K562 (cell line): Measurements from ENCODE around the gene SCAP. TPM values are rescaled to one million over a fixed set of nuclear protein-coding genes. Genes with fewer than 3 reads are reported as not detected.

Experiments used
- ASH1L ChIP-seq: fragments of 450-650 bp; IDR thresholded peaks from 2 replicates; pipeline ENCODE4 v1.6.1; 2018; ENCODE audit warnings: borderline replicate concordance, mild to moderate bottlenecking, low read depth; ENCODE audit not compliant: partially characterized antibody
- BRD4 ChIP-seq: fragments of 200-600 bp; sonication (generic); IDR thresholded peaks from 2 replicates; pipeline ENCODE4 v1.6.1; 2017; ENCODE audit warnings: inconsistent platforms
- C11orf30 ChIP-seq: fragments of 450-650 bp; IDR thresholded peaks from 2 replicates; pipeline ENCODE4 v1.6.1; 2016; ENCODE audit warnings: low read depth, mild to moderate bottlenecking
- CCNT2 ChIP-seq: IDR thresholded peaks from 2 replicates; pipeline ENCODE4 v1.6.1; 2011; ENCODE audit warnings: borderline replicate concordance, low read depth, mild to moderate bottlenecking, moderate library complexity, mixed read lengths, low read length; ENCODE audit not compliant: insufficient read length; ENCODE audit errors: extremely low read depth
- FOSL1 ChIP-seq: fragments of 200-800 bp; sonication (Bioruptor generic); conservative IDR thresholded peaks from 2 replicates; pipeline ENCODE4 v1.6.1; 2016; ENCODE audit warnings: missing genetic modification characterization, missing compliant biosample characterization
- GTF2F1 ChIP-seq: IDR thresholded peaks from 2 replicates; pipeline ENCODE4 v1.6.1; 2011; ENCODE audit warnings: low read depth, low read length, improper control_type of control experiment
- POLR2B ChIP-seq: fragments of 450-650 bp; IDR thresholded peaks from 2 replicates; pipeline ENCODE4 v1.6.1; 2018; ENCODE audit warnings: low read depth; ENCODE audit not compliant: partially characterized antibody
- RNF2 ChIP-seq: sonication (generic); IDR thresholded peaks from 2 replicates; pipeline ENCODE4 v1.6.1; 2016
- SOX6 ChIP-seq: fragments of 450-650 bp; IDR thresholded peaks from 2 replicates; pipeline ENCODE4 v1.6.1; 2014; ENCODE audit warnings: mild to moderate bottlenecking
- TFAM ChIP-seq: fragments of 250-450 bp; sonication (Bioruptor Pico); conservative IDR thresholded peaks from 2 replicates; pipeline ENCODE4 v1.5.0; 2021; ENCODE audit warnings: mild to moderate bottlenecking, moderate library complexity
- TRIM24 ChIP-seq, 2 experiments: fragments of 450-650 bp; IDR thresholded peaks; 2 replicates each; pipeline ENCODE4 v1.6.1; 2016
- ZNF224 ChIP-seq: sonication (generic); formaldehyde crosslinking; IDR thresholded peaks from 2 replicates; pipeline ENCODE4 v1.8.0; 2022; ENCODE audit warnings: mild to moderate bottlenecking, missing genetic modification reagents
- ZNF644 ChIP-seq: fragments of 200-800 bp; sonication (Bioruptor generic); IDR thresholded peaks from 2 replicates; pipeline ENCODE4 v1.6.1; 2016; ENCODE audit warnings: low read depth, missing genetic modification characterization, missing compliant biosample characterization
- polyA plus RNA-seq, 8 experiments: library from polyadenylated mRNA; depleted of rRNA in 4 of 8; stranded (reverse) in 5 of 8; unstranded in 3 of 8; fragments of >200 nt; fragmentation: Nextera tagmentation in 2 of 8; fragmentation: Illumina TruSeq in 1 of 8; extraction: Ambion mirVana in 2 of 8; extraction: Trizol in 1 of 8; gene quantifications; 2 replicates each; pipeline versions ENCODE4 v1.2.1 to v1.2.3, GENCODE V29; 2011 to 2014; ENCODE audit warnings: inconsistent platforms in 1 of 8, missing spikeins in 1 of 8
- total RNA-seq, 7 experiments: library from RNA; depleted of rRNA in 6 of 7; stranded (reverse); fragments of >200 nt in 6 of 7; fragmentation: Illumina TruSeq in 2 of 7; extraction: Trizol in 2 of 7; gene quantifications; 2 replicates each; pipeline versions ENCODE4 v1.2.1 to v1.2.3, GENCODE V29; 2011 to 2021; ENCODE audit warnings: low replicate concordance in 1 of 7
- TF ChIP-seq, protein P1 (sequence below): fragments of 150-350 bp; IDR thresholded peaks from 2 replicates; pipeline ENCODE4 v1.6.1; 2014; ENCODE audit warnings: low read depth, mild to moderate bottlenecking, low read length, borderline replicate concordance
- TF ChIP-seq, protein P2 (sequence below): fragments of 450-650 bp; IDR thresholded peaks from 2 replicates; pipeline ENCODE4 v1.7.1; 2018; ENCODE audit warnings: mild to moderate bottlenecking, low read depth; ENCODE audit not compliant: partially characterized antibody
- TF ChIP-seq, protein P3 (sequence below): sonication (generic); formaldehyde crosslinking; IDR thresholded peaks from 2 replicates; pipeline ENCODE4 v1.8.0; 2022; ENCODE audit warnings: mild to moderate bottlenecking, missing genetic modification reagents
- TF ChIP-seq, protein P4 (sequence below): fragments of 450-650 bp; IDR thresholded peaks from 2 replicates; pipeline ENCODE4 v1.6.1; 2016; ENCODE audit warnings: low read depth, mild to moderate bottlenecking, moderate library complexity

Gene SCAP
- total and polyA plus RNA-seq, 9 of the 15 experiments (the other 6 are each of a cell fraction or from before 2014, with no cell fraction given): 2.6 to 104 (median 37.8) TPM

DNA sequence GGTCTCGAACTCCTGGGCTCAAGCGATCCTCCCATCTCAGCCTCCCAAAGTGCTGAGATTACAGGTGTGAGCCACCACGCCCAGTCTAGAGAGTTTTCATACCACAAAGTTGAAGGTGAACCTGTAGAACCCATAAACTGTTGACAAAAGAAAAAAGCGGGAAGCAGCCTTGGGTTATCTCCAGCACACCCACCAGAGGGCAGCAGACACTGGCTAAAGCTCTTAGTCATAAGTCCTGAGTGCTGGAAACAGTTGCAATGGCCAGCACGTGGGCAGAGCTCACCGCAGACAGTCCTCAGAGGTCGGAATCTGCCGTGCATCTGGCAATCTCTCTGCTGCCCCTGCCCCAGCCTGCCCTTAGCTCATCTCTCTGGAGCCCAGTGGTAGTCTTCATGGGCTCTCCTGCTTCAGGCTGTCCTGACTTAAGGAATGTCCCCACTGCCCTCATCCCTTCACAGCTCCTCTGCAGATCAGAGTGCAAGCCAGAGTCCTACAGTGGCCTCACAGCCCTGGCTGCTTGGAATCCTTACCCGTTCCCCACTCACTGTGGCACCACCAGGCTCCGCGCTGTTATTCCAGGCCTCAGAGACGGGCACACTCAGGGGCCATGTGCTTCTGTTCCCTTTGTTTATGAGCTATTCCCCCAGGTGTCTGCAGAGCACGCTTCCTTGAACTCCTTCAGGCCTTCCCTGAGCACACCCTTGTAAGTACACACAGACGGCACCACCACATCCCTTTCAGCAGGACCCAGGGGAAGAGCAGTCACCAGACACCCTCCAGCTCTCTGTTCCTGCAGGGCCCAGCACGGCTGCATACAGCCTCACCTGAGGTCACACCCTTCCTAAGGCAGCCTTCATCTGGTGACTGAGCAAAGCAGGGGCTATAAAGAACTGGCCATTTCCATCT, 46.6 kb upstream of the SCAP start (continued):
- TF ChIP-seq, protein P1, sequence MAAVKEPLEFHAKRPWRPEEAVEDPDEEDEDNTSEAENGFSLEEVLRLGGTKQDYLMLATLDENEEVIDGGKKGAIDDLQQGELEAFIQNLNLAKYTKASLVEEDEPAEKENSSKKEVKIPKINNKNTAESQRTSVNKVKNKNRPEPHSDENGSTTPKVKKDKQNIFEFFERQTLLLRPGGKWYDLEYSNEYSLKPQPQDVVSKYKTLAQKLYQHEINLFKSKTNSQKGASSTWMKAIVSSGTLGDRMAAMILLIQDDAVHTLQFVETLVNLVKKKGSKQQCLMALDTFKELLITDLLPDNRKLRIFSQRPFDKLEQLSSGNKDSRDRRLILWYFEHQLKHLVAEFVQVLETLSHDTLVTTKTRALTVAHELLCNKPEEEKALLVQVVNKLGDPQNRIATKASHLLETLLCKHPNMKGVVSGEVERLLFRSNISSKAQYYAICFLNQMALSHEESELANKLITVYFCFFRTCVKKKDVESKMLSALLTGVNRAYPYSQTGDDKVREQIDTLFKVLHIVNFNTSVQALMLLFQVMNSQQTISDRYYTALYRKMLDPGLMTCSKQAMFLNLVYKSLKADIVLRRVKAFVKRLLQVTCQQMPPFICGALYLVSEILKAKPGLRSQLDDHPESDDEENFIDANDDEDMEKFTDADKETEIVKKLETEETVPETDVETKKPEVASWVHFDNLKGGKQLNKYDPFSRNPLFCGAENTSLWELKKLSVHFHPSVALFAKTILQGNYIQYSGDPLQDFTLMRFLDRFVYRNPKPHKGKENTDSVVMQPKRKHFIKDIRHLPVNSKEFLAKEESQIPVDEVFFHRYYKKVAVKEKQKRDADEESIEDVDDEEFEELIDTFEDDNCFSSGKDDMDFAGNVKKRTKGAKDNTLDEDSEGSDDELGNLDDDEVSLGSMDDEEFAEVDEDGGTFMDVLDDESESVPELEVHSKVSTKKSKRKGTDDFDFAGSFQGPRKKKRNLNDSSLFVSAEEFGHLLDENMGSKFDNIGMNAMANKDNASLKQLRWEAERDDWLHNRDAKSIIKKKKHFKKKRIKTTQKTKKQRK: no peak
- TF ChIP-seq, protein P2, sequence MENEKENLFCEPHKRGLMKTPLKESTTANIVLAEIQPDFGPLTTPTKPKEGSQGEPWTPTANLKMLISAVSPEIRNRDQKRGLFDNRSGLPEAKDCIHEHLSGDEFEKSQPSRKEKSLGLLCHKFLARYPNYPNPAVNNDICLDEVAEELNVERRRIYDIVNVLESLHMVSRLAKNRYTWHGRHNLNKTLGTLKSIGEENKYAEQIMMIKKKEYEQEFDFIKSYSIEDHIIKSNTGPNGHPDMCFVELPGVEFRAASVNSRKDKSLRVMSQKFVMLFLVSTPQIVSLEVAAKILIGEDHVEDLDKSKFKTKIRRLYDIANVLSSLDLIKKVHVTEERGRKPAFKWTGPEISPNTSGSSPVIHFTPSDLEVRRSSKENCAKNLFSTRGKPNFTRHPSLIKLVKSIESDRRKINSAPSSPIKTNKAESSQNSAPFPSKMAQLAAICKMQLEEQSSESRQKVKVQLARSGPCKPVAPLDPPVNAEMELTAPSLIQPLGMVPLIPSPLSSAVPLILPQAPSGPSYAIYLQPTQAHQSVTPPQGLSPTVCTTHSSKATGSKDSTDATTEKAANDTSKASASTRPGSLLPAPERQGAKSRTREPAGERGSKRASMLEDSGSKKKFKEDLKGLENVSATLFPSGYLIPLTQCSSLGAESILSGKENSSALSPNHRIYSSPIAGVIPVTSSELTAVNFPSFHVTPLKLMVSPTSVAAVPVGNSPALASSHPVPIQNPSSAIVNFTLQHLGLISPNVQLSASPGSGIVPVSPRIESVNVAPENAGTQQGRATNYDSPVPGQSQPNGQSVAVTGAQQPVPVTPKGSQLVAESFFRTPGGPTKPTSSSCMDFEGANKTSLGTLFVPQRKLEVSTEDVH: peak; percentile 75
- TF ChIP-seq, protein P3, sequence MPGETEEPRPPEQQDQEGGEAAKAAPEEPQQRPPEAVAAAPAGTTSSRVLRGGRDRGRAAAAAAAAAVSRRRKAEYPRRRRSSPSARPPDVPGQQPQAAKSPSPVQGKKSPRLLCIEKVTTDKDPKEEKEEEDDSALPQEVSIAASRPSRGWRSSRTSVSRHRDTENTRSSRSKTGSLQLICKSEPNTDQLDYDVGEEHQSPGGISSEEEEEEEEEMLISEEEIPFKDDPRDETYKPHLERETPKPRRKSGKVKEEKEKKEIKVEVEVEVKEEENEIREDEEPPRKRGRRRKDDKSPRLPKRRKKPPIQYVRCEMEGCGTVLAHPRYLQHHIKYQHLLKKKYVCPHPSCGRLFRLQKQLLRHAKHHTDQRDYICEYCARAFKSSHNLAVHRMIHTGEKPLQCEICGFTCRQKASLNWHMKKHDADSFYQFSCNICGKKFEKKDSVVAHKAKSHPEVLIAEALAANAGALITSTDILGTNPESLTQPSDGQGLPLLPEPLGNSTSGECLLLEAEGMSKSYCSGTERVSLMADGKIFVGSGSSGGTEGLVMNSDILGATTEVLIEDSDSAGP (CRISPR knock-in tag): peak; percentile 50; the same call in 1 of the 2 replicates
- TF ChIP-seq RNF2: peak; percentile 89
- no peak for TF ChIP-seq TFAM (CRISPR knock-in tag)
- no peak for TF ChIP-seq GTF2F1
- TF ChIP-seq TRIM24 (IDR thresholded peaks at IDR 0.05): peak in 1 of 2 experiments; percentile 20; a peak in 2 of 4 replicates
- TF ChIP-seq ZNF644 (tag): no peak
- TF ChIP-seq ZNF224: 0 out of 2 replicates have a peak, but pooled peaks have one; percentile 65
- no peak for TF ChIP-seq C11orf30
- TF ChIP-seq, protein P4, sequence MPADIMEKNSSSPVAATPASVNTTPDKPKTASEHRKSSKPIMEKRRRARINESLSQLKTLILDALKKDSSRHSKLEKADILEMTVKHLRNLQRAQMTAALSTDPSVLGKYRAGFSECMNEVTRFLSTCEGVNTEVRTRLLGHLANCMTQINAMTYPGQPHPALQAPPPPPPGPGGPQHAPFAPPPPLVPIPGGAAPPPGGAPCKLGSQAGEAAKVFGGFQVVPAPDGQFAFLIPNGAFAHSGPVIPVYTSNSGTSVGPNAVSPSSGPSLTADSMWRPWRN: no peak
- TF ChIP-seq CCNT2: no peak
- peak; percentile 46 for TF ChIP-seq ASH1L
- TF ChIP-seq FOSL1 (tag): peak; percentile 57
- peak; percentile 71 for TF ChIP-seq SOX6
- no peak for TF ChIP-seq POLR2B
- no peak for TF ChIP-seq BRD4
